Suprapubic skin (tissue), 4 donors: ENCODE results near the gene MMAB. TPM values are rescaled to one million over a fixed set of nuclear protein-coding genes. Genes with fewer than 3 reads are reported as not detected.

ENCODE experiments used
- DNase-seq, 2 donors: peaks; one replicate each; pipeline ENCODE4 v3.0.0-alpha.2; 2019; ENCODE audit warnings: low spot score in 2 of 2
- H3K27ac ChIP-seq: fragments of 200-600 bp; sonication (generic); one replicate; pipeline ENCODE4 v1.5.1; 2019
- H3K27me3 ChIP-seq: fragments of 200-600 bp; sonication (generic); one replicate; pipeline ENCODE4 v1.5.1; 2019
- H3K36me3 ChIP-seq: fragments of 200-600 bp; sonication (generic); one replicate; pipeline ENCODE4 v1.5.1; 2019
- H3K4me1 ChIP-seq: fragments of 200-600 bp; sonication (generic); one replicate; pipeline ENCODE4 v1.5.1; 2019
- H3K4me3 ChIP-seq: fragments of 200-600 bp; sonication (generic); one replicate; pipeline ENCODE4 v1.5.1; 2019; ENCODE audit warnings: mild to moderate bottlenecking
- H3K9me3 ChIP-seq: fragments of 200-600 bp; sonication (generic); one replicate; pipeline ENCODE4 v1.5.1; 2019
- CTCF ChIP-seq, 2 donors: fragments of 200-600 bp in 1 of 2; fragments of 450-650 bp in 1 of 2; sonication (generic) in 1 of 2; IDR thresholded peaks; one replicate each; pipeline ENCODE4 v1.5.1; 2016 to 2019; ENCODE audit warnings: antibody characterized with exemption in 2 of 2, mild to moderate bottlenecking in 1 of 2, moderate library complexity in 1 of 2
- EP300 ChIP-seq: sonication (generic); formaldehyde crosslinking; IDR thresholded peaks from one replicate; pipeline ENCODE4 v1.6.1; 2017; ENCODE audit warnings: antibody characterized with exemption
- POLR2A ChIP-seq, 2 donors: fragments of 450-650 bp; IDR thresholded peaks; one replicate each; pipeline ENCODE4 v1.6.1; 2017; ENCODE audit warnings: antibody characterized with exemption in 2 of 2, mild to moderate bottlenecking in 2 of 2, moderate library complexity in 2 of 2
- POLR2AphosphoS5 ChIP-seq, 3 donors: sonication (generic); formaldehyde crosslinking; IDR thresholded peaks; one replicate each; pipeline ENCODE4 v1.6.1; 2017; ENCODE audit warnings: antibody characterized with exemption in 3 of 3
- WGBS: methylation state at CpG from one replicate; pipeline ENCODE4 v1.1.5; 2018; 5-methylcytosine and 5-hydroxymethylcytosine counted together
- total RNA-seq, 4 donors: library from RNA; depleted of rRNA; stranded (reverse); fragments of >200 nt; gene quantifications; one replicate each; pipeline ENCODE4 v1.1.0, GENCODE V29; 2016

MMAB gene
- total RNA-seq, 4 donors from 2014 or later = 17.1 to 37.2 (median 24.5) TPM

- 82% methylated on average over 8 of the region's 15 CpGs for WGBS
- H3K4me1 ChIP-seq = peaks cover 9% of the 10 kb centered on the region
- TF ChIP-seq CTCF (IDR thresholded peaks at IDR 0.05) (no peak), POLR2A (IDR thresholded peaks at IDR 0.05) (no peak), POLR2AphosphoS5 (IDR thresholded peaks at IDR 0.05) (no peak), EP300 (no peak)
- peaks cover 59% of the 10 kb centered on the region for H3K36me3 ChIP-seq
- H3K27ac ChIP-seq = no peak overlapping the region
- no peak overlapping the region for H3K4me3 ChIP-seq
- H3K27me3 ChIP-seq = no peaks in the 10 kb centered on the region
- DNase-seq = no peak
- no peaks in the 10 kb centered on the region for H3K9me3 ChIP-seq
Measured at GRCh38 chr12:109594556-109595317, 21.4 kb upstream of the MMAB start.

- no peak for DNase-seq
- 85% methylated on average over 9 of the region's 9 CpGs for WGBS
- H3K4me1 ChIP-seq = peaks cover 6% of the 10 kb centered on the region
- H3K36me3 ChIP-seq = peaks cover 72% of the 10 kb centered on the region
- H3K27me3 ChIP-seq = no peaks in the 10 kb centered on the region
- H3K4me3 ChIP-seq = no peak overlapping the region
- H3K27ac ChIP-seq = no peak overlapping the region
- H3K9me3 ChIP-seq = no peaks in the 10 kb centered on the region
- TF ChIP-seq POLR2AphosphoS5 (IDR thresholded peaks at IDR 0.05) (no peak), POLR2A (IDR thresholded peaks at IDR 0.05) (no peak), CTCF (IDR thresholded peaks at IDR 0.05) (no peak), EP300 (no peak)
Measured at GRCh38 chr12:109592905-109593272, 19.6 kb upstream of the MMAB start.

- 94% methylated on average over 19 of the region's 19 CpGs for WGBS
- Histone ChIP-seq H3K27me3 (no peaks in the 10 kb centered on the region), H3K36me3 (peaks cover 78% of the 10 kb centered on the region)
Measured at GRCh38 chr12:109592195-109592904, 19.0 kb upstream of the MMAB start.

GRCh38 chr12:109591041-109591440 is 17.7 kb upstream of the MMAB start:
- no peak for DNase-seq
- no peak overlapping the region for H3K27ac ChIP-seq
- 61% methylated on average over 9 of the region's 10 CpGs for WGBS
- H3K9me3 ChIP-seq = no peaks in the 10 kb centered on the region
- TF ChIP-seq EP300 = no peak
- no peak for TF ChIP-seq POLR2AphosphoS5 (IDR thresholded peaks at IDR 0.05)
- TF ChIP-seq POLR2A (IDR thresholded peaks at IDR 0.05) = no peak
- no peaks in the 10 kb centered on the region for H3K4me1 ChIP-seq
- H3K4me3 ChIP-seq = no peak overlapping the region
- H3K27me3 ChIP-seq = no peaks in the 10 kb centered on the region
- peaks cover 84% of the 10 kb centered on the region for H3K36me3 ChIP-seq

More at GRCh38 chr12:109592195-109592904, 19.0 kb upstream of the MMAB start:
- TF ChIP-seq POLR2AphosphoS5 (IDR thresholded peaks at IDR 0.05) (no peak), POLR2A (IDR thresholded peaks at IDR 0.05) (no peak), CTCF (IDR thresholded peaks at IDR 0.05) (no peak), EP300 (no peak)
- H3K9me3 ChIP-seq = no peaks in the 10 kb centered on the region
- H3K27ac ChIP-seq = no peak overlapping the region
- H3K4me1 ChIP-seq = peaks cover 1% of the 10 kb centered on the region
- no peak overlapping the region for H3K4me3 ChIP-seq
- no peak for DNase-seq

- TF ChIP-seq POLR2AphosphoS5 (IDR thresholded peaks at IDR 0.05) (no peak), CTCF (IDR thresholded peaks at IDR 0.05) (no peak), POLR2A (IDR thresholded peaks at IDR 0.05) (no peak), EP300 (no peak)
Measured at GRCh38 chr12:109590566-109590965, 17.3 kb upstream of the MMAB start.

More at GRCh38 chr12:109590566-109590965, 17.3 kb upstream of the MMAB start:
- H3K36me3 ChIP-seq = peaks cover 86% of the 10 kb centered on the region
- H3K9me3 ChIP-seq = no peaks in the 10 kb centered on the region
- H3K4me3 ChIP-seq = no peak overlapping the region
- no peak overlapping the region for H3K27ac ChIP-seq
- 93% methylated on average over 8 of the region's 8 CpGs for WGBS
- no peaks in the 10 kb centered on the region for H3K27me3 ChIP-seq
- DNase-seq = no peak
- no peaks in the 10 kb centered on the region for H3K4me1 ChIP-seq
